ENCODE measurements around the gene POC1A. TPM values are rescaled to one million over a fixed set of nuclear protein-coding genes. Genes with fewer than 3 reads are reported as not detected.
A peak's percentile ranks its signal among the peaks of the same experiment; 100 is the strongest.

Gene POC1A
- total and polyA plus RNA-seq, 2 of the 4 experiments (the other 2 are of a cell fraction): 10.6 to 11.5 TPM

DNA sequence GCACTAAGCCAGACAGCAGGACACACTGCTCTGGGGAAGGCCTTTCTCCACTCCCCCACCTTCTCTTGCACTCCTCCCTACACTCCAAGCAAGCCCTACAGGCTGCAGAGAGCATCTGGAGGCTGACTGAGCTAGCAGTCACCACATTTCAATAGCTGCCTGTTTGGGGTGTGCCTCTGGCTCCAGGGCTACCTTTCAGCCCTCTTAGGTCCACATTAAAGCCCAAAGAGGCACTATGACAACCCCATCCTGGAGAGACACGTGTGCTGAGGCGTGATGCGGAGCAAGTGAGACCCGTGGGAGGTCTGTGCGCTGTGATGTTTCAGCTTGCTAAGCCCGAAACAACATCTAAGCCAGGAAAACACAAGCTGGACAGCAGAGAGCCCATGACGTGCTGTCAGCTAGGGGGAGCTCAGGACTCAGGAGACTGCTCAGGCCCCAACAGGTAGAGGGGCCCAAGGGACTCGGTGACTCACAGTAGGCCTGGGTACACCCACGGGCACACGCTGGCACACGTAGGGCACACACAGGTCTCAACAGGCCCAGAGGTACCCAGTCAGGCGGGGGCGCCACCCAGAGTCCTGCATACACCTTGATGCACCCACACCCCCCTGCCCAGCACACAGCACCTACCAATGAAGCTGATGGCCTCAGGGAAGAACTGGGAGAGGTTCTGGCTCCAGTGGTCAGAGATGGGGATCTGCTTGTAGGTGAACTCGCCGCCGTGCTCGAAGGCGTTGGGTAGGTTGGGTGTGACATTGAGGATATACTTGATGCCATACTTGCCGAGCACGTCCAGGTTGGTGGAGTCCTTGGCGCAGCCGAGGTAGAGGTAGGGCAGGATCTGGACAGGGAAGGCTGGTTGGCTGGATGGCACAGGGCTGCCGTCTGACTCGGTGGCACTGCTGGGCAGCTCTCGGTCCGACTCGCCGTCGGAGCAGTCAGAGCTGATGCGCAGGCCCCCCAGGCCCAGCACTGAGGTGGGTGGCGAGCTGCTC, 100.6 kb downstream of the POC1A start:
- no peaks in the 10 kb centered on the region for H3K9me3 ChIP-seq (ENCODE audit: control insufficient read depth, insufficient read depth, low read length)
- H3K56ac ChIP-seq (ENCODE audit: extremely low read depth, insufficient read depth, low read length): 0 out of 2 replicates have a peak overlapping the region, but pooled peaks have one; percentile 12
- no TSS peak for BruUV-seq (replicated peaks)
- H3K4me1 ChIP-seq (ENCODE audit: control insufficient read depth, insufficient read depth, low read length): peaks cover 27% of the 10 kb centered on the region
- DNase-seq (peak; percentile 29), ATAC-seq (ENCODE audit: low read depth) (no peak)
- dilution Hi-C loops (cut with HindIII; ENCODE audit: low sequenced_read_pairs, unreplicated experiment): no loop called here
- H3K4me2 ChIP-seq (ENCODE audit: low read depth, low read length): peak overlapping the region; percentile 60
- H3K27ac ChIP-seq (ENCODE audit: insufficient read depth, low read length): peak overlapping the region; percentile 70
- in situ Hi-C loops (cut with MboI; ENCODE audit: low sequenced_read_pairs): no loop called here
- peak overlapping the region; percentile 55 for H3K23ac ChIP-seq (ENCODE audit: low read depth, low read length)
- H2AK9ac ChIP-seq (replicated peaks; ENCODE audit: low read depth, low read length, poor library complexity): peak overlapping the region; percentile 86
- H3K4ac ChIP-seq (ENCODE audit: low read depth, low read length): peak overlapping the region; percentile 91
- H3K36me3 ChIP-seq (ENCODE audit: control insufficient read depth, insufficient read depth, low read length): peaks cover 30% of the 10 kb centered on the region
- H3K9ac ChIP-seq (ENCODE audit: low read depth, low read length): peak overlapping the region; percentile 48; the same call in 1 of the 2 replicates
- peak overlapping the region; percentile 91 for H2AK5ac ChIP-seq (ENCODE audit: low read depth, low read length)
- H3K79me1 ChIP-seq (ENCODE audit: low read depth in 1 of 2, low read length in 2 of 2): peaks cover 6 to 70% of the 10 kb centered on the region in 2 experiments; a peak in 3 of 4 replicates
- WGBS, 2 experiments (ENCODE audit: extremely low coverage in 2 of 2, insufficient read length in 1 of 2): 78% methylated on average over 13 of the region's 31 CpGs; no CpG with 5 or more reads in 1 of the 2 experiments
- peak overlapping the region; percentile 38; the same call in 1 of the 2 replicates for H4K5ac ChIP-seq (ENCODE audit: low read depth, low read length)
- peak overlapping the region in 1 of 2 experiments; percentile 70; a peak in 3 of 4 replicates for H4K8ac ChIP-seq (ENCODE audit: low read depth in 2 of 2, low read length in 2 of 2)
- H3K14ac ChIP-seq (replicated peaks; ENCODE audit: low read depth, low read length): peak overlapping the region; percentile 71; the same call in 1 of the 2 replicates
- no peak overlapping the region for H3K4me3 ChIP-seq (ENCODE audit: insufficient read depth, low read depth, low read length)
- intact Hi-C loops (cut with micrococcal nuclease): loop anchor here (1.0 kb wide), 1 partner anchor 49 kb away; no protein-coding TSS in a partner anchor
- peak overlapping the region; percentile 47; the same call in 1 of the 2 replicates for H2BK20ac ChIP-seq (ENCODE audit: low read depth, low read length)
- H3K18ac ChIP-seq (ENCODE audit: low read depth, low read length): no peak overlapping the region
- H2BK15ac ChIP-seq (ENCODE audit: low read depth, low read length): peak overlapping the region; percentile 49; the same call in 2 of the 3 replicates
- peak overlapping the region; percentile 84 for H2AFZ ChIP-seq (replicated peaks; ENCODE audit: low read length, poor library complexity)
- TF ChIP-seq RAD21 (IDR thresholded peaks at IDR 0.05; ENCODE audit: low read length): peak; percentile 31; the same call in 1 of the 2 replicates
- TF ChIP-seq RCOR1 (IDR thresholded peaks at IDR 0.05; ENCODE audit: insufficient replicate concordance, low read length): no peak
- no peak for TF ChIP-seq POLR2A (IDR thresholded peaks at IDR 0.05; ENCODE audit: low read depth, low read length)
- no peaks in the 10 kb centered on the region for H3K27me3 ChIP-seq (ENCODE audit: control insufficient read depth, insufficient read depth, low read length)
- peaks cover 11% of the 10 kb centered on the region; the same call in 1 of the 2 replicates for H4K20me1 ChIP-seq (ENCODE audit: insufficient read depth, low read length)
- peak overlapping the region; percentile 52 for H2BK120ac ChIP-seq (ENCODE audit: low read depth, low read length)
- ChIA-PET CTCF (interaction anchor here (0.6 to 4.1 kb wide), 6 partner anchors 12 to 166 kb away, joined by 3 to 28 read pairs (median 4); no protein-coding TSS in a partner anchor), POLR2A (ENCODE audit: unreplicated experiment) (no interaction called here)
- peak overlapping the region; percentile 84 for H4K91ac ChIP-seq (ENCODE audit: insufficient read depth, low read depth, low read length)
- H2BK5ac ChIP-seq (ENCODE audit: low read depth, low read length, poor library complexity, severe bottlenecking): peak overlapping the region; percentile 64
- peaks cover 14% of the 10 kb centered on the region; the same call in 1 of the 2 replicates for H3K9me1 ChIP-seq (ENCODE audit: insufficient read depth, low read length)

All from IMR-90 (cell line).